Measurements from ENCODE around the gene GNG10. TPM values are rescaled to one million over a fixed set of nuclear protein-coding genes. Genes with fewer than 3 reads are reported as not detected.
A peak's percentile ranks its signal among the peaks of the same experiment; 100 is the strongest.
"Not testable (repeated sequence)": the region's sequence is repeated elsewhere in the genome, so short reads cannot be mapped to it uniquely, and the experiment has no call there.

GNG10 gene
- total RNA-seq, 1 donor from 2014 or later: 26.0 TPM

DNA sequence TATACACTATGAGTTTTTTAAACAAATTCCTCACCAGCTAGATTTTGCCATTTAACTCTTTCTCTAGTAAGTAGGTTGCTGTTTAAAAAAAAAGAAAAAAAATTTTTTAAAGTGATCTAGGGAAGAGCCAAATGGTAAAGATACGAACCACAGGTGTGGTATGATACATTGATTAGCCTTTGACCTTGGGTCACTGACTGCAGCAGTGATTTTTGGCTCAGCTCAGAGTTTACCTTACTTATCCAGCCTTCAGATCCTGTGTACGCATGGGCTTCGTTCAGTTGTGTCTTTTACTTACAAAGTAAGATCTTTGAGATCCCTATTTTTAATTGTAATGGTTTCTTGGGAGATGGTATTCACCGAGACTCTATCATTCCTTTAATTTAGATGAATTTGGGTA, 12.4 kb upstream of the GNG10 start:
- DNase-seq (ENCODE audit: low spot score): no peak

GRCh38 chr9:111657051-111657450, 4.4 kb upstream of the GNG10 start:
- no peak for DNase-seq (ENCODE audit: low spot score)

DNA sequence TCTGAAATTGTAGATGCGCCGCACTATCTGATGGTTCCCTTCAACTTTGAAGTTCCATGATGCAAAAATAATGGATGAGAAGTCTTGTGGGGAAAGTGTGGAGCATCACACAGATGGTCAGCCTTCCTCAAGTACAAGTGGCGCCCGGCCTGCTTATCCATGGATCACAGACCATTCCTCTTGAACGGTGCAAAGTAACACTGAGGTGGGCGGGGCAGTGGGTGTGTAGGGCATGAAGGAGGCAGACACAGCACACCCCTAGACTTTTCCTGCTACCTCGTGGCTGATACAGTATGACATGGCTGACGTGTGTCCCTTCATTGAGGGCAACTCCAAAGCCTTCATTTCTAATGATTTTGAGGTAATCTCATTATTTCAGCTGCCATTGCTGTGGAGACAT, 2.5 kb upstream of the GNG10 start:
- DNase-seq (ENCODE audit: low spot score): no peak

DNA sequence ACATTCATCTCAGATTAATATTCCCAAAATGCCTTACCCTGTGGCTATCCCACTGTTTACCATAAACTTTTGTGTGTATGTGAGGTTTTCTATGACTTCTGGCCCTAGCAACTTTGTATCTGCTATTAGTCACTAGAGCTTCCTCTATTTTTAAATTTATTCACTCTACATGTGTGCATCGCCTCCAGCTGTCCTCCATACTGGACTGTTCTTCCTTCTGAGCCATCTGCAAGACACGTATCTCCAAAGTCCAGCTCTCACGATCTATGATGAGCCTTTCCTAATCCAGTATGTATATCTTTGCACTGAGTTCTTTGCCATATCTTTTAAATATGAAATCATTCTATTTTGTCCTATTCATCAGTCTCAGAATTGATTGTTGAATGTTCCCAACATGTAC, 1.7 kb upstream of the GNG10 start:
- no peak for DNase-seq (ENCODE audit: low spot score)

DNA sequence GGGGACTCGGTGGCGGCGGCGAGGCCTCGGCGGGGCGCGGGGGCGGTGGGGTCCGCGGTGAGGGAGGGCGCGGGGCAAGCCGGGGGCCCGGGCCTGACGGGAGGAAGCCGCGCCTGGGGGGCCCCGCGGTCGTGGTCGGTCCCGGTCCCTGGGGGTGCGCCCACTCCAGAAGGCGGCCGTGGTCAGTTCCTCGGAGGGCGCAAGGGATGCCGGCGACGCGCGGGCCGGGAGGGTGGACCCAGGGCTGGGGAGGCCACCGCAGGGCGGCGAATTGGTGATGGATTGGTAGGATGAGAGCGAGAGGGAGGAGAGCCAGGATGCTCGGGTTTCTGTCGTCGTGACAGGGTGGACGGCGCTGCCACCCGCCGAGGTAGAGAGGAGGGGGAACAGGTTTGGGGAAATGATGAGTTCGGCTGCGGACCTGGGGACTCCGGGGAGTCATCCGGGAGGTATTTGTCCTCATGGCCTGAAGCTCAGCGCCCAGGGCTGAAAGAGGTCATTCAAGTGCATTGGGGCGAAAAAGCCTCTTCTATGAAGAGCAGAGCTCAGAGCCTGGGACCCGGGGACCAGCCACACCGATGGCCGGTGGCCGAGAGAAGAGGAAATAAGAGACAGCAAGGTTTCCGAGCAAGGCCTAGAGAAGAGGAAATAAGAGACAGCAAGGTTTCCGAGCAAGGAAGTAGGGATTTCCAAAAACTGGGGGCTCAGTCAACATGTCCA, 557 bp downstream of the GNG10 start:
- DNase-seq (ENCODE audit: low spot score): no peak

DNA sequence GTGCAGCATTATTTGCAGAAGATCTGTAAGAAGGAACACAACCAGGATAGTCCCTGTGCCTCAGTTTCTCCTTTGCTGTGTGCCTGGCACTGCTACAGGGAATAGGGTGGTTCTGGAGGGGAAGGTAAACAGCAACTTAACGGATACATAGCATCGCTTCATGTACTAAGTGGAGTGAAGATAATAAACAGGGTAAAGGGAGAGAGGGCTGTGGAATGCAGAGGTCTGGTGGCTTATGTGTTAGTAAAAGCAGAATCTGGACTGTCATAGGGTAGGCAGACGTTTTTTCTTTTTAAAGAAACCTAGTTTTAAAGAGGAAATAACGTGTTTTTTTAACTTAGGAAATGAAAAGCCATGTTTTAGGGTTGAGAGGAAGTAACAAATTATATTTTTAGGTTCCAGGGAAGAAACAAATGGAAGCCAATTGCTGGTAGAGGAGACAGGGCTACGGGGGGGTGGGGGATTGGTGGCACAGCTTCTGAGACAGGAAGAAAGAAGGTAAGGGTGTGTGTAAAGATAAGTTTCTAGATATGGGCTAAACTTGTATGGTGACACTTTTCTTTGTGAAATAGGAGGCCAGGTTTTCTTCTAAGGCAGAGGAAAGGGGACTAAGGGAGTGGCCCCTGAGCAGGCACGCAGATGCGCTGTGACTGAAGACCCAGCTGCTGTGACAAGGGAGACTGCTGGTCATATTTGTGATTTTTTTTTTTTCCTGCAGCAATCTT, 1.3 kb downstream of the GNG10 start:
- DNase-seq (ENCODE audit: low spot score): no peak

- DNase-seq (ENCODE audit: low spot score): no peak
Observed at GRCh38 chr9:111663301-111663823, 2.0 kb downstream of the GNG10 start.

DNA sequence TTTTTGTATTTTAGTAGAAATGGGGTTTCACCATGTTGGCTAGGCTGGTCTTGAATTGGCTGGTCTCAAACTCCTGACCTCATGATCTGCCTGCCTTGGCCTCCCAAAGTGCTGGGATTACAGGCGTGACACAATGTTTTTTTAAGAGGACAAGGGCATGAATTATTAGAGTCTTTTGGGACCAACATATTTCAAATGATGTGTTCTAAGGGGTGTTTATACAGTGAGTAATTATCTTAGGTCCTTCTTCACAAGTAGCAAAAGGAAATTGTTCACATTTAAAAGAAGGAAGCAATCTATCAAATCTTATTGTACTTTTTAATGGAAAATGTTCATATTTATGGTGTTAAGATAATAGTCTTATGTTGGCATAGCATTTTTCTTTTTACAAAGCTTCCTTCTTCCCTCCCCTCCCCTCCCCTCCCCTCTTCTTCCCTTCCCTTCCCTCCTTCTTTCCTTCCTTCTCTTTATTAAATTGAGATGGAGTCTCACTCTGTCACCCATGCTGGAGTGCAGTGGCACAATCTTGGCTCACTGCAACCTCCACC, 6.7 kb downstream of the GNG10 start:
- no peak for DNase-seq (ENCODE audit: low spot score)

DNA sequence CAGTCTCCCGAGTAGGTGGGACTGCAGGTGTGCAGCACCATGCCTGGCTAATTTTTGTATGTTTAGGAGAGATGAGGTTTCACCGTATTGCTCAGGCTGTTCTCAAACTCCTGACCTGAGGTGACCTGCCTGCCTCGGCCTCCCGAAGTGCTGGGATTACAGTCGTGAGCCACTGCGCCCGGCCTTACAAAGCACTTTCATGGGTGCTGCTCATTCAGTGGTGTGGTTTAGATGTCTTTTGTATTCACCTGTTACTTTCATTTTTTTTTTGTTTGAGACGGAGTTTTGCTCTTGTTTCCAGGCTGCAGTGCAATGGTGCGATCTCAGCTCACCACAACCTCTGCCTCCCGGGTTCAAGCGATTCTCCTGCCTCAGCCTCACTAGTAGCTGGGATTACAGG, 7.2 kb downstream of the GNG10 start:
- DNase-seq (ENCODE audit: low spot score): not testable (repeated sequence)

DNA sequence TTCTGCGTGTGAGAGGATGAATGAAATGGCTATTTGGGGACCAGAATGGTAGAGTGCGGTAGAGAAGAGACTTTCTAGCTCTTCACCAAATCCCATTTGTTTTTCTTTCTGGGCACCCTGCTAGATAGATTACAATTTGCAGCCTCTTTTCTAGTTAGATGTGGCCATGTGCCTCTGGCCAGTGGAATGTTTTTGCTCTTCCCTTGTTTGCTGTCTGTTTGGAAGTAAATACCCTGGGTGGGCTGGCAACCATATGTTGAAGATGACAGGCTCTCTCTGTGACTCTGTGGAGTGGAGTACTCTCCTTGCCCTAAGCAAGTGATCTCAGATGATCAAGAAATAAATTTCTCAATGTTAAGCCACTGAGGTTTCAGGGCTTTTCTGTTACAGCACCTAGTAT, 12.9 kb downstream of the GNG10 start:
- no peak for DNase-seq (ENCODE audit: low spot score)

DNA sequence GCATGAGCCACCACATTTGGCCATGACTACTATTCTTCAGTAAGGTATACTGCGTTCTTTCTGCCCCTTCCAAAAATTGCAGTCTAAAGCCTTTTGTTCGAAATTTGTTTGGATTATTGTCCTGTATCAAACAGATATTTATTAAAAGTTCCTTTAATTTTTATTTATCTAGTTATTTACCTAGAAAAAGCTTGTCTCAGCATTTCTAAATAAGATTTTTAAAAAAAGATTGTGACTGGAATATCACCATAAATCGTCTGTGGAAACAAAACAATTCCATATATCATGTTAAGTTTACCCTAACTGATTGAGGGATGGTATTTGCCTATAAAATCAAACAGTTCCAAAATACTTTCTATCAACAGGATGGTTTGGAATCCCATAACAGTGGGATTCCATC, 14.7 kb downstream of the GNG10 start:
- no peak for DNase-seq (ENCODE audit: low spot score)

DNA sequence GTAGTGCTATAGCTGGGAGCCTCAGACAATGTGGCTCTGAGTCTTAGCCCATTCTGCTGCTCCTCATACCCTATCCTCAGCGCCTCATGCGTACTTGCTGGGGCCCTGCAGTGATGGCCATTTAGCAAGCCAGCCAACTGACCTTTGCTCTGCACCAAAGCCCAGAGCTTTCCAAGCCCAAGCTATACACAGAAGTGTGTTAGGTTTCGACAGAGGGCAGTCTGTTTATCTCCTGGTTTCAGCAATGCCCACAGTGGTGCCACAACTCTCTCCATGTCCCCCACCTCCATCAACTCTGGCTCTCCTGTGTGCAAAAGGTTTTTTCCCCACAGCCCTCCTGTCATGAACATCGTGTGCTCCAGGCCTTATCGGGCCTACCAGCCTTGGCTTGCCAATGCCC, 16.9 kb downstream of the GNG10 start:
- no peak for DNase-seq (ENCODE audit: low spot score)

DNA sequence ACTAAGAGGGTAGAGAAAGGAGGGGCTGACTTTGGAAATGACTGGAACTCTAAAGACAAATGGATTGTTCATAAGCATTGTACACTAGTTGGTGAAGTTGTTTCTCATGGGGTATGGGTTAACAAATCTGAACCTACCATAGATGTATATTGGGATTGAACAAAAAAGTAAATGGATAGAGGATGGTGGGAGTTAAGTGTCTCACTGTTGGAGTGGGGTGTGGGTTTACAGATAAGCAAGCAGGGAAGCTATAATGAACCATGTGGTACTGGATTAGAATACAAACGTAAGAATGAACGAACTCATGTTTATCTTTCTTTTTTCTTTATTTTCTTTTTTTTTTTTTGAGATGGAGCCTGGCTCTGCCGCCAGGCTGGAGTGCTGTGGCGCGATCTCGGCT, 17.8 kb downstream of the GNG10 start:
- DNase-seq (ENCODE audit: low spot score): no peak

DNA sequence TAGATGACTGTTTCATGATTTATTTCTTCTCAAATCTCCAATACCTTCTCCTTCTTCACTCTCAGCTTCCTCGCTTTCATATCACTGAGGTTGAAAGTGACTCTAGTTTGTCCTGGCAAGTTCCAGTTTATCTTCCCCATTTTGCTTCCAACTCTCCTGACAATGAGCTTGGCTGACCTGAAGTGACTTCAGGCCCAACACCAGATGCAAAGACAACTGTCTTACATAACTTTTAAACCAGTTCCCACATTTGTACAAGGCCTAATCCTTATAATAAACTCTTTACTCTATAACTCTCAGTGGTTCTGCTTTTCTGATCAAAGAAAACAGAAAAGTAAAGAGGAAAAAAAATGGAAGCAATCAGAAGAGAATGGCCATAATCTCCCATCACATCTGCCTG, 22.0 kb downstream of the GNG10 start:
- DNase-seq (ENCODE audit: low spot score): no peak

DNA sequence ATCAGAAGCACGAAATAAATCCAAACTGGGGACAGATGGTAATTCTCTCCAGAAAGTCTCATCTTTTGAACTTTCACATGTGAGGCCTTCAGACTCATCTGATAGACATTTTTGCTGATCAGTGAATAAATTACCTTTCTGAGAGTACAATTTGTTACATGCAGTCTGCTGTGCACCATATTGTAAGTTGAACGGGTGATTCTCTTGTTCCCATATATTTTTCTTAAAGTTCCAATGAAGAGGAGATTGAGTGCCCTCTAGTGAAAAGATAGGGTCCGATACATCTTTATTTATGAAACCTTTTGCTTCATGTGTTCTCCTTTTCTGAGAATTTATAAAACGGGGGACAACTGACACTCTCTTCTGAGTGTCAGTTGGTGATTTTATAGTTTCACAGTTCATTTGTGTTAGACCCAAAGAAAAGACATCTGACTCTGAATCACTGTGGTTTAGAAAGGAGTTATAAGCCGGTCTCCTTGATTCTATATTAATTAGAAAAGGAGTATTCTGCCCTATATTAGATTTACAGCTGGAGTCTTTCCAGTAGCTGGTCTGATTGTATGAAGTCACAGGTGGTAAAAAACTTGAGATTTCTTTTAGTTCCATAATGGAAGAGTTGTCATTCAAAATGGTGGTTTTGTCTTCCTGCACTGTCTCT, 30.4 kb downstream of the GNG10 start:
- no peak for DNase-seq (ENCODE audit: low spot score)

DNA sequence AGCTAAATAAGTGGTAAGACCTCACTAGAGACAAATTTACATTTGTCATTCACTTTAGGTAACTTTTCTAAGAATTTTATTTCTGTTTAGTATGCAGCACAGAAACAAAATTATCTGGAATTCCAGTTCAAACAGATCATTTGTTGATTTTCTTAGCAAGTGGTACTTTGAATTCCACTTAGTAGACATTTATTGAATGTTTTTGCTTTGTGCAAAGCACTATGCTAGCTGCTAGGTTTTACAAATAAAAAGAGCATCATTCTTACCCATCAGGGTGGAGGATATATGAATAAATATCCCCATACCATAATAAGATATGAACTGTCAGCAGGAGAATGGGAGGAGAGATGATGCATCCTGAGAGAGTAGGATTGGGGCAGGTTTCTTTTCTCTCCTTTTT, 35.4 kb downstream of the GNG10 start:
- DNase-seq (ENCODE audit: low spot score): no peak

DNA sequence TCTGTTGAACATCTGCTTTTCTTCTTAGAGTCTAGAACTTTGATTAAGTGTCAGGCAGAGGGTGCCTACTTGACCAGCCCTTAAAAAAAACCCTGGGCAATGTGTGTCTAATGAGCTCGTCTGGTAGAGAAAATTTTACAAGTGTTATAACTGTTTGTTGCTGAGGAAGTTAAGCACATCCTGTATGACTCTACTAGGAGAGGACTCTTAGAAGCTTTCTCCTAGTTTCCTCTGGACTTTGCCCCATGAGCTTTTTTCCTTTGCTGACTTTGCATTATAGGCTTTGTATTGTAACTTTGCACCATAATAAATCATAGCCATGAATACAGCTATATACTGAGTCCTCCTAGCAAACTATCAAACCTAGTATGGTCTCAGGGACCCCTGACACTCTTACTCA, 39.4 kb downstream of the GNG10 start:
- peak; percentile 24 for DNase-seq (ENCODE audit: low spot score)

GRCh38 chr9:111704503-111704902, 43.1 kb downstream of the GNG10 start:
- no peak for DNase-seq (ENCODE audit: low spot score)

- DNase-seq (ENCODE audit: low spot score): no peak
Observed at GRCh38 chr9:111711548-111711947, 50.1 kb downstream of the GNG10 start.

DNA sequence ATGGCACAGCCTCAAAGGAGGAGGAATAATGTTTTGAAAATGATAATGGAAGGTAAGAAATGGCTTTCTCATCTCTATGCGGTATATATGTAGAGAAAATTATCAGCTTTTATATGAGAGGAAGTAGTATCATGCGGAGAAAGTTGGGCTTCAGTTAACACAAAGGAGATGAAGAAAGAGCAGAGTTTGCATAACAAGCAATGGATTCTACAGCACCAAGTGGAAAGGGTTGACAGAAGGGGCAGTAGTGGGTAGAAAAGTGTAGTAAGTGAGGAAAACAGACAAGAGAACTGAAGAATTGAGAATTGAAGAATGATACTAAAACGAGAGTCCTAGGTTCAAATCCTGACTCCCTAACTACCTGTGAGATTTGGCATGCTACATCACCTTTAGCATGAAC, 51.0 kb downstream of the GNG10 start:
- no peak for DNase-seq (ENCODE audit: low spot score)

- no peak for DNase-seq (ENCODE audit: low spot score)
Observed at GRCh38 chr9:111715471-111715870, 54.1 kb downstream of the GNG10 start.

GRCh38 chr9:111719541-111719940, 58.1 kb downstream of the GNG10 start:
- DNase-seq (ENCODE audit: low spot score): no peak

Measured in mucosa of gallbladder (tissue), 1 donor.